GM19372 (cell line): ENCODE measurements around the gene RCHY1.
A peak's percentile ranks its signal among the peaks of the same experiment; 100 is the strongest.
"Not testable (repeated sequence)": the region's sequence is repeated elsewhere in the genome, so short reads cannot be mapped to it uniquely, and the experiment has no call there.

ENCODE experiments used
- ATAC-seq: cut with Tn5 transposase; IDR thresholded peaks from one replicate; pipeline ENCODE4 v1.9.1; 2021; ENCODE audit warnings: mild to moderate bottlenecking, low read depth, moderate library complexity; ENCODE audit not compliant: unreplicated experiment

Gene RCHY1

GRCh38 chr4:75514131-75514948, at the start of gene RCHY1, which contains the start of gene THAP6:
TSS of gene RCHY1 (minus strand) at chr4:75514403. CDS start at chr4:75514286, 117 bp downstream.
TSS of gene THAP6 (plus strand) at chr4:75514473. CDS start at chr4:75515453, 980 bp downstream.
- peak; percentile 88 for ATAC-seq

- ATAC-seq, result no peak
Measured at GRCh38 chr4:75561789-75562188, 47.6 kb upstream of the RCHY1 start.

- no peak for ATAC-seq
Measured at GRCh38 chr4:75557696-75558095, 43.5 kb upstream of the RCHY1 start.

- ATAC-seq, result peak; percentile 71
Measured at GRCh38 chr4:75555294-75556164, 41.3 kb upstream of the RCHY1 start, which contains the start of gene ODAPH. TSS of gene ODAPH (plus strand) at chr4:75556066. CDS start at chr4:75556083, 17 bp downstream.

- ATAC-seq, result no peak
Measured at GRCh38 chr4:75552452-75552851, 38.2 kb upstream of the RCHY1 start.

GRCh38 chr4:75549019-75549418, 34.8 kb upstream of the RCHY1 start:
- no peak for ATAC-seq

GRCh38 chr4:75547647-75548387, 33.6 kb upstream of the RCHY1 start:
- ATAC-seq, result no peak

GRCh38 chr4:75545526-75545925, 31.3 kb upstream of the RCHY1 start:
- no peak for ATAC-seq

GRCh38 chr4:75544870-75545269, 30.7 kb upstream of the RCHY1 start:
- no peak for ATAC-seq

GRCh38 chr4:75544220-75544619, 30.0 kb upstream of the RCHY1 start:
- ATAC-seq, result not testable (repeated sequence)

GRCh38 chr4:75542824-75543223, 28.6 kb upstream of the RCHY1 start:
- no peak for ATAC-seq

GRCh38 chr4:75537308-75537707, 23.1 kb upstream of the RCHY1 start:
- ATAC-seq, result not testable (repeated sequence)

GRCh38 chr4:75533926-75534325, 19.7 kb upstream of the RCHY1 start:
- ATAC-seq, result not testable (repeated sequence)

- ATAC-seq, result not testable (repeated sequence)
Measured at GRCh38 chr4:75533339-75533887, 19.2 kb upstream of the RCHY1 start.

GRCh38 chr4:75531536-75532143, 17.4 kb upstream of the RCHY1 start:
- not testable (repeated sequence) for ATAC-seq

GRCh38 chr4:75530556-75531322, 16.5 kb upstream of the RCHY1 start:
- no peak for ATAC-seq

- ATAC-seq, result no peak
Measured at GRCh38 chr4:75527482-75527881, 13.3 kb upstream of the RCHY1 start.

GRCh38 chr4:75525910-75526309, 11.7 kb upstream of the RCHY1 start:
- ATAC-seq, result no peak

GRCh38 chr4:75525086-75525485, 10.9 kb upstream of the RCHY1 start:
- ATAC-seq, result no peak
